CD4-positive, CD25-positive, alpha-beta regulatory T cell (primary cell): ENCODE data around the gene ZNF618. TPM values are rescaled to one million over a fixed set of nuclear protein-coding genes. Genes with fewer than 3 reads are reported as not detected.

Experiments used
- ATAC-seq, 2 donors: fragments of 150-1000 bp; cut with Tn5 transposase; one replicate each; pipeline ENCODE4 v1.10.0; 2021; ENCODE audit warnings: low read depth in 2 of 2, moderate number of reproducible peaks in 2 of 2, moderate library complexity in 1 of 2
- DNase-seq, 3 donors: peaks; one replicate each; pipeline versions ENCODE4 v3.0.0 to v3.0.0-alpha.2; 2012 to 2022; ENCODE audit warnings: mixed read lengths in 1 of 3
- H3K27ac ChIP-seq: one replicate; pipeline ENCODE4 v1.7.0; 2013; ENCODE audit warnings: mild to moderate bottlenecking, low read length; ENCODE audit not compliant: insufficient read depth, poor library complexity, severe bottlenecking
- H3K27me3 ChIP-seq: one replicate; pipeline ENCODE4 v1.7.0; 2013; ENCODE audit warnings: low read length; ENCODE audit not compliant: control insufficient read depth, insufficient read depth
- H3K36me3 ChIP-seq: one replicate; pipeline ENCODE4 v1.7.0; 2013; ENCODE audit warnings: mild to moderate bottlenecking, low read length, moderate library complexity; ENCODE audit not compliant: control insufficient read depth, insufficient read depth
- H3K4me1 ChIP-seq: 2 replicates; pipeline ENCODE4 v1.7.0; 2013; ENCODE audit warnings: mild to moderate bottlenecking, low read length; ENCODE audit not compliant: insufficient read depth, control insufficient read depth, poor library complexity, severe bottlenecking
- H3K4me3 ChIP-seq: one replicate; pipeline ENCODE4 v1.7.0; 2013; ENCODE audit warnings: low read depth, mild to moderate bottlenecking, low read length, moderate library complexity
- H3K9me3 ChIP-seq, 2 experiments: 1 replicate in 1 of 2; 2 replicates in 1 of 2; pipeline ENCODE4 v1.7.0; 2013; ENCODE audit warnings: low read length in 2 of 2, mild to moderate bottlenecking in 1 of 2, moderate library complexity in 1 of 2; ENCODE audit not compliant: control insufficient read depth in 2 of 2
- H3K27ac Mint-ChIP-seq, 3 donors: one replicate each; pipeline ENCODE4 v1.8.0; 2020 to 2022; ENCODE audit warnings: mild to moderate bottlenecking in 3 of 3, mixed read lengths in 3 of 3, moderate library complexity in 2 of 3
- H3K27me3 Mint-ChIP-seq: one replicate; pipeline ENCODE4 v1.8.0; 2022; ENCODE audit warnings: mild to moderate bottlenecking, mixed read lengths
- H3K36me3 Mint-ChIP-seq: one replicate; pipeline ENCODE4 v1.8.0; 2020; ENCODE audit warnings: mixed read lengths
- H3K4me1 Mint-ChIP-seq, 4 donors: one replicate each; pipeline ENCODE4 v1.8.0; 2020 to 2022; ENCODE audit warnings: mixed read lengths in 4 of 4, mild to moderate bottlenecking in 1 of 4
- H3K4me3 Mint-ChIP-seq, 4 donors: one replicate each; pipeline ENCODE4 v1.8.0; 2020 to 2022; ENCODE audit warnings: mild to moderate bottlenecking in 4 of 4, mixed read lengths in 4 of 4, moderate library complexity in 3 of 4
- H3K9me3 Mint-ChIP-seq, 7 donors: one replicate each; pipeline ENCODE4 v1.8.0; 2020 to 2022; ENCODE audit warnings: mixed read lengths in 7 of 7, mild to moderate bottlenecking in 3 of 7, moderate library complexity in 2 of 7
- polyA plus RNA-seq, 4 donors: library from polyadenylated mRNA; unstranded; fragments of 300-500 nt; fragmentation: Illumina TruSeq; gene quantifications; one replicate each; pipeline ENCODE4 v1.2.3, GENCODE V29; 2021
- total RNA-seq: library from RNA; stranded (reverse); gene quantifications from one replicate; pipeline ENCODE4 v1.2.3, GENCODE V29; 2022

The ZNF618 gene
- total and polyA plus RNA-seq, 5 donors from 2014 or later, result 0.86 TPM; not detected in 4

GRCh38 chr9:113892861-113893491 is 16.9 kb downstream of the ZNF618 start:
- no peaks in the 10 kb centered on the region for H3K4me1 ChIP-seq
- Mint-ChIP-seq H3K27ac (no peak overlapping the region), H3K36me3 (no peaks in the 10 kb centered on the region), H3K4me3 (no peak overlapping the region), H3K27me3 (no peaks in the 10 kb centered on the region), H3K9me3 (peaks cover 0 to 5% (median 1%) of the 10 kb centered on the region in 7 donors), H3K4me1 (no peaks in the 10 kb centered on the region)
- no peaks in the 10 kb centered on the region for H3K36me3 ChIP-seq
- H3K9me3 ChIP-seq, result no peaks in the 10 kb centered on the region
- DNase-seq (no peak), ATAC-seq (no peak)
- no peaks in the 10 kb centered on the region for H3K27me3 ChIP-seq
- no peak overlapping the region for H3K27ac ChIP-seq
- no peak overlapping the region for H3K4me3 ChIP-seq

- no peaks in the 10 kb centered on the region for H3K4me1 Mint-ChIP-seq
- no peak overlapping the region for H3K27ac Mint-ChIP-seq
- H3K36me3 ChIP-seq, result no peaks in the 10 kb centered on the region
- H3K4me1 ChIP-seq, result no peaks in the 10 kb centered on the region
- no peak overlapping the region for H3K27ac ChIP-seq
- no peaks in the 10 kb centered on the region for H3K27me3 ChIP-seq
- peaks cover 5% of the 10 kb centered on the region for H3K27me3 Mint-ChIP-seq
- H3K4me3 Mint-ChIP-seq, result no peak overlapping the region
- DNase-seq (no peak), ATAC-seq (no peak)
- H3K9me3 Mint-ChIP-seq, result peaks cover 0 to 5% (median 2%) of the 10 kb centered on the region in 7 donors
- no peak overlapping the region for H3K4me3 ChIP-seq
- H3K36me3 Mint-ChIP-seq, result no peaks in the 10 kb centered on the region
- H3K9me3 ChIP-seq, result no peaks in the 10 kb centered on the region
Observed at GRCh38 chr9:113894166-113894565, 18.1 kb downstream of the ZNF618 start.

GRCh38 chr9:113895526-113895925 is 19.4 kb downstream of the ZNF618 start:
- Mint-ChIP-seq H3K36me3 (no peaks in the 10 kb centered on the region), H3K27me3 (peaks cover 8% of the 10 kb centered on the region), H3K4me3 (no peak overlapping the region), H3K4me1 (no peaks in the 10 kb centered on the region), H3K27ac (no peak overlapping the region), H3K9me3 (peaks cover 0 to 7% (median 0%) of the 10 kb centered on the region in 7 donors)
- Histone ChIP-seq H3K27ac (no peak overlapping the region), H3K4me3 (no peak overlapping the region), H3K36me3 (no peaks in the 10 kb centered on the region), H3K9me3 (no peaks in the 10 kb centered on the region), H3K27me3 (no peaks in the 10 kb centered on the region), H3K4me1 (no peaks in the 10 kb centered on the region)
- DNase-seq (no peak), ATAC-seq (no peak)

- no peak overlapping the region for H3K4me3 Mint-ChIP-seq
- no peak overlapping the region for H3K4me3 ChIP-seq
- H3K4me1 ChIP-seq, result no peaks in the 10 kb centered on the region
- H3K9me3 Mint-ChIP-seq, result peaks cover 0 to 9% (median 0%) of the 10 kb centered on the region in 7 donors
- H3K27ac ChIP-seq, result no peak overlapping the region
- ATAC-seq (no peak), DNase-seq (no peak)
- no peaks in the 10 kb centered on the region for H3K27me3 ChIP-seq
- H3K36me3 Mint-ChIP-seq, result no peaks in the 10 kb centered on the region
- no peak overlapping the region for H3K27ac Mint-ChIP-seq
- peaks cover 13% of the 10 kb centered on the region for H3K27me3 Mint-ChIP-seq
- H3K9me3 ChIP-seq, result no peaks in the 10 kb centered on the region
- no peaks in the 10 kb centered on the region for H3K4me1 Mint-ChIP-seq
- H3K36me3 ChIP-seq, result no peaks in the 10 kb centered on the region
Observed at GRCh38 chr9:113896713-113897112, 20.6 kb downstream of the ZNF618 start.

- Histone ChIP-seq H3K9me3 (no peaks in the 10 kb centered on the region), H3K27ac (no peak overlapping the region), H3K27me3 (no peaks in the 10 kb centered on the region), H3K36me3 (no peaks in the 10 kb centered on the region), H3K4me1 (no peaks in the 10 kb centered on the region), H3K4me3 (no peak overlapping the region)
- no peak overlapping the region for H3K4me3 Mint-ChIP-seq
- no peaks in the 10 kb centered on the region for H3K36me3 Mint-ChIP-seq
- H3K9me3 Mint-ChIP-seq, result peaks cover 0 to 10% (median 0%) of the 10 kb centered on the region in 7 donors
- no peaks in the 10 kb centered on the region for H3K4me1 Mint-ChIP-seq
- H3K27ac Mint-ChIP-seq, result no peak overlapping the region
- ATAC-seq (no peak), DNase-seq (no peak)
- H3K27me3 Mint-ChIP-seq, result peaks cover 17% of the 10 kb centered on the region
Observed at GRCh38 chr9:113898151-113898550, 22.0 kb downstream of the ZNF618 start.

GRCh38 chr9:113898596-113898995 is 22.5 kb downstream of the ZNF618 start:
- no peaks in the 10 kb centered on the region for H3K36me3 Mint-ChIP-seq
- no peaks in the 10 kb centered on the region for H3K4me1 Mint-ChIP-seq
- DNase-seq (no peak), ATAC-seq (no peak)
- no peak overlapping the region for H3K27ac Mint-ChIP-seq
- H3K9me3 Mint-ChIP-seq, result peaks cover 0 to 10% (median 0%) of the 10 kb centered on the region in 7 donors
- H3K9me3 ChIP-seq, result no peaks in the 10 kb centered on the region
- no peaks in the 10 kb centered on the region for H3K4me1 ChIP-seq
- H3K4me3 Mint-ChIP-seq, result no peak overlapping the region
- peaks cover 17% of the 10 kb centered on the region for H3K27me3 Mint-ChIP-seq
- H3K4me3 ChIP-seq, result no peak overlapping the region
- no peaks in the 10 kb centered on the region for H3K36me3 ChIP-seq
- H3K27me3 ChIP-seq, result no peaks in the 10 kb centered on the region
- no peak overlapping the region for H3K27ac ChIP-seq

- Histone ChIP-seq H3K27me3 (no peaks in the 10 kb centered on the region), H3K4me3 (no peak overlapping the region), H3K4me1 (no peaks in the 10 kb centered on the region), H3K9me3 (no peaks in the 10 kb centered on the region), H3K27ac (no peak overlapping the region), H3K36me3 (no peaks in the 10 kb centered on the region)
- DNase-seq (no peak), ATAC-seq (no peak)
- Mint-ChIP-seq H3K4me3 (no peak overlapping the region), H3K9me3 (peaks cover 0 to 10% (median 0%) of the 10 kb centered on the region in 7 donors), H3K4me1 (no peaks in the 10 kb centered on the region), H3K36me3 (no peaks in the 10 kb centered on the region), H3K27ac (no peak overlapping the region), H3K27me3 (peaks cover 22% of the 10 kb centered on the region)
Observed at GRCh38 chr9:113899205-113899604, 23.1 kb downstream of the ZNF618 start.

- ATAC-seq, result no peak
- H3K9me3 ChIP-seq, result no peaks in the 10 kb centered on the region
- no peaks in the 10 kb centered on the region for H3K4me1 ChIP-seq
- H3K27me3 Mint-ChIP-seq, result peaks cover 22% of the 10 kb centered on the region
- no peaks in the 10 kb centered on the region for H3K36me3 Mint-ChIP-seq
- no peak for DNase-seq
- H3K36me3 ChIP-seq, result no peaks in the 10 kb centered on the region
- H3K9me3 Mint-ChIP-seq, result peaks cover 0 to 7% (median 3%) of the 10 kb centered on the region in 7 donors
- no peak overlapping the region for H3K27ac ChIP-seq
- H3K27ac Mint-ChIP-seq, result no peak overlapping the region
- no peak overlapping the region for H3K4me3 ChIP-seq
- no peaks in the 10 kb centered on the region for H3K27me3 ChIP-seq
- no peaks in the 10 kb centered on the region for H3K4me1 Mint-ChIP-seq
- H3K4me3 Mint-ChIP-seq, result no peak overlapping the region
Observed at GRCh38 chr9:113901221-113901688, 25.1 kb downstream of the ZNF618 start.
